ENCODE data around the gene ITIH5.

Gene ITIH5

GRCh38 chr10:7565871-7566270 lies 100.9 kb downstream of the ITIH5 start:
- H3K23ac ChIP-seq (ENCODE audit: low read depth, low read length, poor library complexity): no peak overlapping the region
- H3K9ac ChIP-seq (ENCODE audit: low read depth, low read length, poor library complexity): no peak overlapping the region
- peaks cover 0 to 6% of the 10 kb centered on the region in 2 donors for H3K4me1 ChIP-seq (ENCODE audit: control insufficient read depth in 2 of 2, insufficient read depth in 1 of 2, low read depth in 1 of 2, low read length in 2 of 2)
- no peaks in the 10 kb centered on the region for H3K27me3 ChIP-seq (ENCODE audit: control insufficient read depth in 3 of 3, insufficient read depth in 3 of 3, low read depth in 1 of 3, low read length in 3 of 3)
- no peak for DNase-seq (ENCODE audit: low spot score)
- WGBS, 2 donors (ENCODE audit: extremely low coverage in 2 of 2, insufficient read length in 2 of 2, insufficient replicate concordance in 1 of 2): no CpG with 5 or more reads among the region's 12 CpGs
- no peak overlapping the region for H3K27ac ChIP-seq (replicated peaks; ENCODE audit: low read length)
- no peak overlapping the region for H4K8ac ChIP-seq (ENCODE audit: low read depth, low read length)
- H2AK5ac ChIP-seq (ENCODE audit: low read depth, low read length): no peak overlapping the region
- H2BK12ac ChIP-seq (ENCODE audit: low read length): no peak overlapping the region
- no peak overlapping the region for H2AFZ ChIP-seq (ENCODE audit: low read length)
- H3K4ac ChIP-seq (ENCODE audit: low read length): no peak overlapping the region
- no peak overlapping the region for H3K18ac ChIP-seq (ENCODE audit: low read length)
- H2BK5ac ChIP-seq (ENCODE audit: low read length): no peak overlapping the region
- H3K4me3 ChIP-seq (ENCODE audit: low read length in 2 of 2): no peak overlapping the region
- H2BK120ac ChIP-seq (ENCODE audit: low read depth, low read length): no peak overlapping the region
- no peak overlapping the region for H3K14ac ChIP-seq (ENCODE audit: low read length)
- no peak overlapping the region for H3K4me2 ChIP-seq (ENCODE audit: insufficient read depth, low read length, poor library complexity, severe bottlenecking)
- no peaks in the 10 kb centered on the region for H3K79me1 ChIP-seq (ENCODE audit: low read depth, low read length)
- H4K91ac ChIP-seq (ENCODE audit: low read depth, low read length, poor library complexity): no peak overlapping the region
- no peak overlapping the region for H2BK15ac ChIP-seq (ENCODE audit: low read length)
- H3K36me3 ChIP-seq (replicated peaks in 1 of 2; ENCODE audit: control insufficient read depth in 2 of 2, insufficient read depth in 2 of 2, low read length in 2 of 2): no peaks in the 10 kb centered on the region
- no peaks in the 10 kb centered on the region for H3K9me3 ChIP-seq (replicated peaks in 1 of 2; ENCODE audit: control insufficient read depth in 2 of 2, insufficient read depth in 1 of 2, low read depth in 1 of 2, low read length in 2 of 2)

- no peaks in the 10 kb centered on the region for H3K9me3 ChIP-seq (replicated peaks in 1 of 2; ENCODE audit: control insufficient read depth in 2 of 2, insufficient read depth in 1 of 2, low read depth in 1 of 2, low read length in 2 of 2)
- H3K18ac ChIP-seq (ENCODE audit: low read length): peak overlapping the region; percentile 66
- no peak overlapping the region for H2AFZ ChIP-seq (ENCODE audit: low read length)
- no peaks in the 10 kb centered on the region for H3K79me1 ChIP-seq (ENCODE audit: low read depth, low read length)
- H3K36me3 ChIP-seq (replicated peaks in 1 of 2; ENCODE audit: control insufficient read depth in 2 of 2, insufficient read depth in 2 of 2, low read length in 2 of 2): no peaks in the 10 kb centered on the region
- H3K4ac ChIP-seq (ENCODE audit: low read length): no peak overlapping the region
- H3K4me2 ChIP-seq (ENCODE audit: insufficient read depth, low read length, poor library complexity, severe bottlenecking): no peak overlapping the region
- peaks cover 0 to 6% of the 10 kb centered on the region in 2 donors for H3K4me1 ChIP-seq (ENCODE audit: control insufficient read depth in 2 of 2, insufficient read depth in 1 of 2, low read depth in 1 of 2, low read length in 2 of 2)
- H2BK5ac ChIP-seq (ENCODE audit: low read length): no peak overlapping the region
- no peak overlapping the region for H2BK12ac ChIP-seq (ENCODE audit: low read length)
- WGBS, 2 donors (ENCODE audit: extremely low coverage in 2 of 2, insufficient read length in 2 of 2, insufficient replicate concordance in 1 of 2): no CpG with 5 or more reads among the region's 14 CpGs
- no peak overlapping the region for H3K4me3 ChIP-seq (ENCODE audit: low read length in 2 of 2)
- H2AK5ac ChIP-seq (ENCODE audit: low read depth, low read length): no peak overlapping the region
- no peak overlapping the region for H4K8ac ChIP-seq (ENCODE audit: low read depth, low read length)
- H2BK15ac ChIP-seq (ENCODE audit: low read length): no peak overlapping the region
- no peak overlapping the region for H3K23ac ChIP-seq (ENCODE audit: low read depth, low read length, poor library complexity)
- H2BK120ac ChIP-seq (ENCODE audit: low read depth, low read length): no peak overlapping the region
- no peak for DNase-seq (ENCODE audit: low spot score)
- H3K9ac ChIP-seq (ENCODE audit: low read depth, low read length, poor library complexity): no peak overlapping the region
- no peak overlapping the region for H4K91ac ChIP-seq (ENCODE audit: low read depth, low read length, poor library complexity)
- no peaks in the 10 kb centered on the region for H3K27me3 ChIP-seq (ENCODE audit: control insufficient read depth in 3 of 3, insufficient read depth in 3 of 3, low read depth in 1 of 3, low read length in 3 of 3)
- no peak overlapping the region for H3K27ac ChIP-seq (replicated peaks; ENCODE audit: low read length)
- peak overlapping the region; percentile 66 for H3K14ac ChIP-seq (ENCODE audit: low read length)
Measured at GRCh38 chr10:7563770-7564169, 103.0 kb downstream of the ITIH5 start.

DNA sequence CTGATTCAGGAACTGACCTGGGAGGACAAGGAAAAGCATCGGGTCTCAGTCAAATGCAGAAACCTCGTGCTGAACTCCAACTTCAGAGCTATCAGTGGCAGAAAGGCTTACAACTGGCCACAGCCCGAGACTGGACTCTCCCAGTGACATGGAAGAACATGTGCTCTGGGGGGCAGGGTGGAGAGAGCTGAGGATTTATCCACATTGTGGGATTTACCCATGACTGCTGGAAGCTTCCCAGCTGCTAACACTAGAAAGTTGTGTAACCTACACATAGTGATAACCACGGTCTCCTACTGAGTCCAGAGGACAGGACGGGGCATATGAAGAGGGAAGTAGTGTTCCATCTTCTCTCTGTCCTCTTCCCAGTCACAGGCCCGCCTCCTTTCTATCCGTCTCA lies 103.4 kb downstream of the ITIH5 start:
- Histone ChIP-seq H2BK5ac (ENCODE audit: low read length) (no peak overlapping the region), H2AK5ac (ENCODE audit: low read depth, low read length) (no peak overlapping the region), H3K4ac (ENCODE audit: low read length) (no peak overlapping the region), H3K4me3 (ENCODE audit: low read length in 2 of 2) (no peak overlapping the region), H3K18ac (ENCODE audit: low read length) (peak overlapping the region; percentile 66), H3K14ac (ENCODE audit: low read length) (peak overlapping the region; percentile 66), H3K4me1 (ENCODE audit: control insufficient read depth in 2 of 2, insufficient read depth in 1 of 2, low read depth in 1 of 2, low read length in 2 of 2) (peaks cover 0 to 6% of the 10 kb centered on the region in 2 donors), H2BK15ac (ENCODE audit: low read length) (no peak overlapping the region), H2BK120ac (ENCODE audit: low read depth, low read length) (no peak overlapping the region), H3K27ac (replicated peaks; ENCODE audit: low read length) (no peak overlapping the region), H4K91ac (ENCODE audit: low read depth, low read length, poor library complexity) (no peak overlapping the region), H4K8ac (ENCODE audit: low read depth, low read length) (no peak overlapping the region), H3K9me3 (replicated peaks in 1 of 2; ENCODE audit: control insufficient read depth in 2 of 2, insufficient read depth in 1 of 2, low read depth in 1 of 2, low read length in 2 of 2) (no peaks in the 10 kb centered on the region), H3K4me2 (ENCODE audit: insufficient read depth, low read length, poor library complexity, severe bottlenecking) (no peak overlapping the region), H2AFZ (ENCODE audit: low read length) (no peak overlapping the region), H3K27me3 (ENCODE audit: control insufficient read depth in 3 of 3, insufficient read depth in 3 of 3, low read depth in 1 of 3, low read length in 3 of 3) (no peaks in the 10 kb centered on the region), H3K23ac (ENCODE audit: low read depth, low read length, poor library complexity) (no peak overlapping the region), H3K79me1 (ENCODE audit: low read depth, low read length) (no peaks in the 10 kb centered on the region), H3K36me3 (replicated peaks in 1 of 2; ENCODE audit: control insufficient read depth in 2 of 2, insufficient read depth in 2 of 2, low read length in 2 of 2) (no peaks in the 10 kb centered on the region), H3K9ac (ENCODE audit: low read depth, low read length, poor library complexity) (no peak overlapping the region), H2BK12ac (ENCODE audit: low read length) (no peak overlapping the region)
- WGBS, 2 donors (ENCODE audit: extremely low coverage in 2 of 2, insufficient read length in 2 of 2, insufficient replicate concordance in 1 of 2): no CpG with 5 or more reads among the region's 7 CpGs
- DNase-seq (ENCODE audit: low spot score): no peak

DNA sequence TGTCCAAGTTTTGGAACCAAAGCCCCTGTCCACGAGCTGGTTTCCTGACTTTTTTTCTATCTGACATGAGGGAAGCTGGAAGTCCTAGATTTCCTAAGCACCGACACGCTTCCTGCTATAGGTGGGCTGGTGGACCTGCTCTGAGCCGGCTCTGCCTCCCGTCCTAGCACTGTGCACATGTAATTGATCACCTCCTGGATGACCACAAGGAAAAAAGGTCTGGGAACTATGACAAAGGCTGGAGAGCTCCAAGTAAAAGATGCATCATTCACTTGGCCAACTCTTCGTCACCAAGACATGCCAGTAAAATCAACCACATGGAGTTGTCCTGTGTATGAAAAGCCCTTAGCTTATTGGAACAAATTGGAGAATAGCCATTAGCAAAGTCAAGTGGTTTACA lies 104.8 kb downstream of the ITIH5 start:
- Histone ChIP-seq H3K4ac (ENCODE audit: low read length) (no peak overlapping the region), H3K18ac (ENCODE audit: low read length) (no peak overlapping the region)

More for the DNA sequence above, 104.8 kb downstream of the ITIH5 start:
- Histone ChIP-seq H3K9ac (ENCODE audit: low read depth, low read length, poor library complexity) (no peak overlapping the region), H2BK15ac (ENCODE audit: low read length) (no peak overlapping the region), H2BK5ac (ENCODE audit: low read length) (no peak overlapping the region), H4K91ac (ENCODE audit: low read depth, low read length, poor library complexity) (no peak overlapping the region), H3K36me3 (replicated peaks in 1 of 2; ENCODE audit: control insufficient read depth in 2 of 2, insufficient read depth in 2 of 2, low read length in 2 of 2) (no peaks in the 10 kb centered on the region), H2BK12ac (ENCODE audit: low read length) (no peak overlapping the region), H3K4me2 (ENCODE audit: insufficient read depth, low read length, poor library complexity, severe bottlenecking) (no peak overlapping the region), H2BK120ac (ENCODE audit: low read depth, low read length) (no peak overlapping the region), H3K23ac (ENCODE audit: low read depth, low read length, poor library complexity) (no peak overlapping the region), H4K8ac (ENCODE audit: low read depth, low read length) (no peak overlapping the region), H3K27me3 (ENCODE audit: control insufficient read depth in 3 of 3, insufficient read depth in 3 of 3, low read depth in 1 of 3, low read length in 3 of 3) (no peaks in the 10 kb centered on the region), H3K9me3 (replicated peaks in 1 of 2; ENCODE audit: control insufficient read depth in 2 of 2, insufficient read depth in 1 of 2, low read depth in 1 of 2, low read length in 2 of 2) (no peaks in the 10 kb centered on the region), H3K4me1 (ENCODE audit: control insufficient read depth in 2 of 2, insufficient read depth in 1 of 2, low read depth in 1 of 2, low read length in 2 of 2) (peaks cover 0 to 6% of the 10 kb centered on the region in 2 donors), H3K79me1 (ENCODE audit: low read depth, low read length) (no peaks in the 10 kb centered on the region), H3K4me3 (ENCODE audit: low read length in 2 of 2) (no peak overlapping the region), H2AK5ac (ENCODE audit: low read depth, low read length) (no peak overlapping the region), H2AFZ (ENCODE audit: low read length) (no peak overlapping the region), H3K14ac (ENCODE audit: low read length) (no peak overlapping the region), H3K27ac (replicated peaks; ENCODE audit: low read length) (no peak overlapping the region)
- WGBS, 2 donors (ENCODE audit: extremely low coverage in 2 of 2, insufficient read length in 2 of 2, insufficient replicate concordance in 1 of 2): no CpG with 5 or more reads among the region's 6 CpGs
- DNase-seq (ENCODE audit: low spot score): no peak

All from neuronal stem cell (in vitro differentiated cells).